ENCODE measurements around the gene SPTBN5. TPM values are rescaled to one million over a fixed set of nuclear protein-coding genes. Genes with fewer than 3 reads are reported as not detected.

The SPTBN5 gene
- total and polyA plus RNA-seq, 5 experiments from 2014 or later: 0.02 to 0.96 (median 0.81) TPM; not detected in 2

- Mint-ChIP-seq H3K4me3 (no peak overlapping the region), H3K27ac (no peak overlapping the region), H3K36me3 (peaks cover 0 to 31% (median 7%) of the 10 kb centered on the region in 3 donors), H3K4me1 (peaks cover 14 to 27% (median 22%) of the 10 kb centered on the region in 4 donors), H3K9me3 (no peaks in the 10 kb centered on the region), H3K27me3 (no peaks in the 10 kb centered on the region)
- POLR2A ChIA-PET: no interaction called here
- no peak for DNase-seq
- ATAC-seq: no peak
Observed at GRCh38 chr15:41799488-41799805, 94.4 kb downstream of the SPTBN5 start.

- POLR2A ChIA-PET: no interaction called here
- Mint-ChIP-seq H3K9me3 (no peaks in the 10 kb centered on the region), H3K4me1 (peaks cover 14 to 24% (median 19%) of the 10 kb centered on the region in 4 donors), H3K27ac (peak overlapping the region in 1 of 10 donors; percentile 4), H3K27me3 (no peaks in the 10 kb centered on the region), H3K36me3 (peaks cover 0 to 30% (median 7%) of the 10 kb centered on the region in 3 donors), H3K4me3 (no peak overlapping the region)
- ATAC-seq (no peak), DNase-seq (no peak)
Observed at GRCh38 chr15:41798607-41799487, 95.0 kb downstream of the SPTBN5 start.

Small RNA genes within 50 kb of the gene (microRNA-seq; reads per million reads assigned to microRNA genes)
- not detected for gene MIR4310 (ENCODE audit: borderline microRNAs expressed)

Other genes starting within 250 kb of the SPTBN5 start
- gene MGA, start 233.6 kb downstream of the SPTBN5 start, total RNA-seq: 10 to 100 TPM; 63.3 to 67.6 TPM
- 10 to 100 TPM; 12.2 to 20.6 (median 13.3) TPM for gene MGA, start 233.6 kb downstream of the SPTBN5 start, polyA plus RNA-seq
- 10 to 100 TPM; 36.0 to 39.8 TPM for gene MAPKBP1, start 119.6 kb downstream of the SPTBN5 start, total RNA-seq
- gene MAPKBP1, start 119.6 kb downstream of the SPTBN5 start, polyA plus RNA-seq: 1 to 10 TPM; 1.5 to 4.0 (median 2.4) TPM
- gene JMJD7, start 66.0 kb downstream of the SPTBN5 start, total RNA-seq: 10 to 100 TPM; 60.2 to 81.4 TPM
- gene JMJD7, start 66.0 kb downstream of the SPTBN5 start, polyA plus RNA-seq: 10 to 100 TPM; 19.1 to 22.6 (median 20.8) TPM
- gene PLA2G4B, start 55.2 kb downstream of the SPTBN5 start, total RNA-seq: 10 to 100 TPM; 40.1 to 64.9 TPM
- 1 to 10 TPM in 2 of 3 donors, under 1 TPM in 1; 0.82 to 2.9 (median 1.1) TPM for gene PLA2G4B, start 55.2 kb downstream of the SPTBN5 start, polyA plus RNA-seq
- 10 to 100 TPM in 1 of 2 experiments, 1 to 10 TPM in 1; 9.1 to 10.4 TPM for gene EHD4, start 78.5 kb upstream of the SPTBN5 start, total RNA-seq
- gene EHD4, start 78.5 kb upstream of the SPTBN5 start, polyA plus RNA-seq: 1 to 10 TPM; 5.2 to 7.6 (median 5.9) TPM
- not detected for gene PLA2G4E, start 127.0 kb upstream of the SPTBN5 start, total RNA-seq
- not detected for gene PLA2G4E, start 127.0 kb upstream of the SPTBN5 start, polyA plus RNA-seq
- not detected for gene PLA2G4D, start 200.5 kb upstream of the SPTBN5 start, total RNA-seq
- not detected for gene PLA2G4D, start 200.5 kb upstream of the SPTBN5 start, polyA plus RNA-seq

Data from naive thymus-derived CD8-positive, alpha-beta T cell (primary cell).